Stomach (tissue), 9 donors: Measurements from ENCODE around the gene TECPR2. TPM values are rescaled to one million over a fixed set of nuclear protein-coding genes. Genes with fewer than 3 reads are reported as not detected.

Experiments used
- DNase-seq, 2 donors: peaks; one replicate each; pipeline versions ENCODE4 v3.0.0 to v3.0.0-alpha.2; 2013 to 2019
- H3K27ac ChIP-seq, 5 donors: fragments of 200-600 bp in 4 of 5; sonication (generic) in 4 of 5; one replicate each; pipeline ENCODE4 v1.5.1; 2013 to 2019; ENCODE audit warnings: mild to moderate bottlenecking in 1 of 5, moderate library complexity in 1 of 5
- H3K27me3 ChIP-seq, 3 donors: fragments of 200-600 bp; sonication (generic); one replicate each; pipeline ENCODE4 v1.5.1; 2017 to 2019; ENCODE audit warnings: mixed run types in 1 of 3
- H3K36me3 ChIP-seq, 4 donors: fragments of 200-600 bp; sonication (generic); 1 replicate in 3 of 4; 2 replicates in 1 of 4; pipeline ENCODE4 v1.5.1; 2016 to 2019
- H3K4me1 ChIP-seq, 4 donors: fragments of 200-600 bp; sonication (generic); one replicate each; pipeline ENCODE4 v1.5.1; 2016 to 2019
- H3K4me3 ChIP-seq, 4 donors: fragments of 200-600 bp; sonication (generic) in 3 of 4; one replicate each; pipeline ENCODE4 v1.5.1; 2016 to 2019; ENCODE audit warnings: mild to moderate bottlenecking in 1 of 4
- H3K9me3 ChIP-seq, 4 donors: fragments of 200-600 bp; sonication (generic); one replicate each; pipeline ENCODE4 v1.5.1; 2016 to 2019
- CTCF ChIP-seq, 7 experiments: fragments of 450-650 bp in 4 of 7; fragments of 200-600 bp in 3 of 7; sonication (generic) in 3 of 7; IDR thresholded peaks; one replicate each; pipeline ENCODE4 v1.5.1; 2016 to 2019; ENCODE audit warnings: antibody characterized with exemption in 7 of 7, control low read depth in 2 of 7, mild to moderate bottlenecking in 1 of 7
- EP300 ChIP-seq: sonication (generic); formaldehyde crosslinking; IDR thresholded peaks from one replicate; pipeline ENCODE4 v1.6.1; 2017; ENCODE audit warnings: antibody characterized with exemption
- POLR2A ChIP-seq, 4 donors: fragments of 450-650 bp; IDR thresholded peaks; one replicate each; pipeline ENCODE4 v1.6.1; 2016; ENCODE audit warnings: antibody characterized with exemption in 4 of 4, control low read depth in 2 of 4, mild to moderate bottlenecking in 1 of 4, moderate library complexity in 1 of 4
- POLR2AphosphoS5 ChIP-seq, 3 donors: sonication (generic); formaldehyde crosslinking; IDR thresholded peaks; one replicate each; pipeline ENCODE4 v1.6.1; 2016; ENCODE audit warnings: antibody characterized with exemption in 3 of 3
- WGBS, 5 donors: extraction: QIAGEN DNeasy Blood & Tissue Kit in 3 of 5; methylation state at CpG; one replicate each; pipeline versions ENCODE4 v1.1.5 to v1.1.7; 2013 to 2018; 5-methylcytosine and 5-hydroxymethylcytosine counted together
- intact Hi-C: fragments of 100-400 bp; cut with DNase I; formaldehyde crosslinking; loops from one replicate; pipeline ENCODE4 v1.15.1; 2023; ENCODE audit warnings: low total_unique reads
- polyA plus RNA-seq, 3 donors: library from polyadenylated mRNA; stranded (reverse); fragments of 200-250 nt; gene quantifications; one replicate each; pipeline ENCODE4 v1.2.3, GENCODE V29; 2013
- total RNA-seq, 5 donors: library from RNA; depleted of rRNA; stranded (reverse); fragments of >200 nt; gene quantifications; one replicate each; pipeline versions ENCODE4 v1.1.0 to v1.2.3, GENCODE V29; 2014 to 2016
- donor health status: healthy with polysubstance abuse.
- donor health status: Bipolar disorder and iron deficiency.
- donor health status: healthy.

TECPR2 gene
- total and polyA plus RNA-seq, 8 donors: 2.6 to 110 (median 11.1) TPM

- intact Hi-C loops: no loop called here
- Histone ChIP-seq H3K36me3 (peaks cover 0 to 7% (median 3%) of the 10 kb centered on the region in 4 donors), H3K27ac (no peak overlapping the region), H3K4me1 (peaks cover 6 to 11% (median 7%) of the 10 kb centered on the region in 4 donors), H3K9me3 (peaks cover 0 to 5% (median 0%) of the 10 kb centered on the region in 4 donors), H3K27me3 (no peaks in the 10 kb centered on the region), H3K4me3 (no peak overlapping the region)
- 91 to 100% (median 97%) methylated on average over 4 of the region's 4 CpGs for WGBS, 5 donors
- DNase-seq: no peak
- TF ChIP-seq CTCF (IDR thresholded peaks at IDR 0.05) (no peak), POLR2A (IDR thresholded peaks at IDR 0.05) (no peak), POLR2AphosphoS5 (IDR thresholded peaks at IDR 0.05) (no peak), EP300 (no peak)
Observed at GRCh38 chr14:102481371-102481770, 118.6 kb downstream of the TECPR2 start.

DNA sequence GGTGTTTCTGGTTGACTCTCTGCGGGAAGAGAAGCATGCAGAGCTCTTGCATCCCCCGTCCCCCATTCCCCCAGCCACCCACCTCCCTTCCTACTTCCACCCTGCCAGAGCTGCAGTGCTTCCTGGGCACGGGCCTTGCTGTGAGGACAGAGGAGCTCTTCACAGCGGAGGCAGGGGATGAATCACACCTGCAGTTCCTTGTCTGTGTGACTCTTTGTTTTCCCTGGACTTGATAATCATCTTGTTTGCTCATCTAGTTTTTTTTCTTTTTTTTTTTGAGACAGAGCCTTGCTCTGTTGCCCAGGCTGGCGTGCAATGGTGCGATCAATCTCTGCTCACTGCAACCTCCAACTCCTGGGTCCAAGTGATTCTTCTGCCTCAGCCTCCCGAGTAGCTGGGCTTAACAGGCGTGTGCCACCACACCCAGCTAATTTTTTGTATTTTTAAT is 119.1 kb downstream of the TECPR2 start:
- no peak for DNase-seq
- Histone ChIP-seq H3K36me3 (peaks cover 0 to 8% (median 4%) of the 10 kb centered on the region in 4 donors), H3K4me3 (no peak overlapping the region), H3K27ac (no peak overlapping the region), H3K9me3 (peaks cover 0 to 5% (median 0%) of the 10 kb centered on the region in 4 donors), H3K4me1 (peaks cover 6 to 15% (median 7%) of the 10 kb centered on the region in 4 donors), H3K27me3 (no peaks in the 10 kb centered on the region)
- 77 to 88% (median 86%) methylated on average over 8 of the region's 8 CpGs for WGBS, 5 donors
- TF ChIP-seq POLR2AphosphoS5 (IDR thresholded peaks at IDR 0.05): no peak
- TF ChIP-seq EP300: no peak
- no peak for TF ChIP-seq POLR2A (IDR thresholded peaks at IDR 0.05)
- TF ChIP-seq CTCF (IDR thresholded peaks at IDR 0.05): no peak
- intact Hi-C loops: no loop called here

GRCh38 chr14:102484316-102484715 is 121.6 kb downstream of the TECPR2 start:
- Histone ChIP-seq H3K27me3 (no peaks in the 10 kb centered on the region), H3K27ac (no peak overlapping the region), H3K4me3 (no peak overlapping the region), H3K9me3 (peaks cover 0 to 5% (median 0%) of the 10 kb centered on the region in 4 donors), H3K36me3 (peaks cover 0 to 8% (median 4%) of the 10 kb centered on the region in 4 donors), H3K4me1 (peaks cover 5 to 20% (median 9%) of the 10 kb centered on the region in 4 donors)
- 82 to 92% (median 86%) methylated on average over 5 of the region's 5 CpGs for WGBS, 5 donors
- intact Hi-C loops: no loop called here
- TF ChIP-seq EP300 (no peak), POLR2AphosphoS5 (IDR thresholded peaks at IDR 0.05) (no peak), CTCF (IDR thresholded peaks at IDR 0.05) (no peak), POLR2A (IDR thresholded peaks at IDR 0.05) (no peak)
- no peak for DNase-seq

DNA sequence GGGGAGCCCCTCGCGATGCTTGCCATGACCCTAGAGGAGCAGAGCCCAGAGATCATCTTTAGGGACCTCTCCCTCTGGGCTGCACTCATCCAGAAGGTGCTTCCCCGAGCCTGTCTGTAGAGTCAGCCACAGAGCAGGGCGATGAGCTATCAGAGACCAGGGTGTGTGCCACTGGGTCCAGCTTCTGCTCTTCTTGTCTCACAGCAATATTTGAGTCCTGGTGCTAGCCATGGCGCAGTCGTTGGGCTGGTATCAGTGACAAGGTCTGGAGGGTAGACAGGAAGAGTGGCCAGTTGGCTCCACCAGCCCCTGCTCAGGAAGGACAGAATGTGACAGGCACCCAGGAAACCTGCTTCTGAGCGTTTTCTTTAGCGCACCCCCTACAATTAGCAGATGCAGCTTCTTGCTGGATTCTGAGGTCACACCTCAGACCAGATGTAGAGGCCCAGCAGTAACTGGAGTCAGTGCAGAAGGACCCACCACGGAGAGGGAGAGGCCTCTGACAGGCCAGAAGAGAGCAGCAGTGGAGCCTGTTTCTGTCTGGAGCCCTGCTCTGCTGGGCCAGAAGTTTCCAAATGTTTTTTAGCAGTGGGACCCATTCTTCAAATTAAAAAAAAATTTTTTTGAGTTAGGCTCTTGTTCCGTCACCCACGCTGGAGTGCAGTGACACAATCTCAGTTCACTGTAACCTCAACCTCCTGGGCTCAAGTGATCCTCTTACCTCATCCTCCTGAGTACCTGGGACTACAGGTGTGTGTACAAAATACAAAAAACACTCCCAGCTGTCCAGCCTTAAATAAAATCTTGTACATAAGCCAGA is 123.2 kb downstream of the TECPR2 start:
- 88 to 94% (median 91%) methylated on average over 10 to 11 of the region's 11 CpGs for WGBS, 5 donors
- peaks cover 0 to 8% (median 4%) of the 10 kb centered on the region in 4 donors for H3K36me3 ChIP-seq
- H3K9me3 ChIP-seq: peaks cover 0 to 5% (median 0%) of the 10 kb centered on the region in 4 donors
- H3K4me3 ChIP-seq: no peak overlapping the region
- TF ChIP-seq POLR2A (IDR thresholded peaks at IDR 0.05): no peak
- no peak for TF ChIP-seq EP300
- TF ChIP-seq POLR2AphosphoS5 (IDR thresholded peaks at IDR 0.05): no peak
- no peak for TF ChIP-seq CTCF (IDR thresholded peaks at IDR 0.05)
- H3K4me1 ChIP-seq: peaks cover 0 to 11% (median 4%) of the 10 kb centered on the region in 4 donors
- H3K27ac ChIP-seq: no peak overlapping the region
- intact Hi-C loops: no loop called here
- H3K27me3 ChIP-seq: no peaks in the 10 kb centered on the region
- DNase-seq: no peak
